Measurements from ENCODE around the gene ACP3.
"Not testable (repeated sequence)": the region's sequence is repeated elsewhere in the genome, so short reads cannot be mapped to it uniquely, and the experiment has no call there.

ACP3 gene

DNA sequence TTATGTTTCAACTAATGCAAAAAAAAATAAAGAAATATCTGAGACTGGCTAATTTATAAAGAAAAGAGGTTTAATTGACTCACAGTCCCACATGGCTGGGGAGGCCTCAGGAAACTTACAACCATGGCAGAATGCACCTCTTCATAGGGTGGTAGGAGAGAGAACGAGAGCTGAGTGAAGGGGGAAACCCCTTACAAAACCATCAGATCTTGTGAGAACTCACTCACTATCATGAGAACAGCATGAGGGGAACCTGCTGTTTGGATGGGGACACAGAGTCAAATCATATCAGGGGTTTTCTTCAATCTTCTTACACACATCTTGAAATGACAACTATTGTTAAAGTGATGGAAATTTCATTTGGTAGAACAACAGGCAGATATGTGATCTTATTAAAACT is 75.5 kb downstream of the ACP3 start:
- not testable (repeated sequence) for H3K4me1 ChIP-seq (ENCODE audit: insufficient read depth, low read length); H3K27me3 ChIP-seq (ENCODE audit: insufficient read depth, low read length); H3K4me3 ChIP-seq (ENCODE audit: low read length); H3K9ac ChIP-seq (ENCODE audit: low read depth, low read length); H3K27ac ChIP-seq (ENCODE audit: low read depth, low read length); H3K36me3 ChIP-seq (ENCODE audit: insufficient read depth, low read length); H3K9me3 ChIP-seq (ENCODE audit: insufficient read depth, low read depth, low read length)
- no CpG with 5 or more reads among the region's 1 CpG for WGBS

DNA sequence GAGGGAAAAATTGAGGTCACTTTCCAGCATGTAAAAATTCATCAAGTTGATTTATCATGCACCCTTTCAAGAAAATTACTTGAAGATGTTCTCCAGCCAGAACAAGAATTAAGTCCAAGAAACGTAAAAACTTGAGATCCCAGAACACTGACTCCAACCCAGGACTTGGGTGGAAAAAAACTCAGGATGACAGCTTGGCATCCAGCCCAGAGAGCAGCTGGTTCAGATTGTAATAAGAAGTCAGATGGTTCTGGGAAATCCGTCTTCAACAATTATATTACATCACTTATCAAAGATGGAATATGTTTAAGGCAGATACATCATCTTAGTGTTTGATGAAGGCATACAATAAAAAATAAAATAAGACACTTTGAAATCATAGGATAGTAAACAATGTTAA is 77.1 kb downstream of the ACP3 start:
- Histone ChIP-seq H3K36me3 (ENCODE audit: insufficient read depth, low read length) (no peaks in the 10 kb centered on the region), H3K27ac (ENCODE audit: low read depth, low read length) (no peak overlapping the region), H3K27me3 (ENCODE audit: insufficient read depth, low read length) (no peaks in the 10 kb centered on the region), H3K4me1 (ENCODE audit: insufficient read depth, low read length) (peaks cover 8% of the 10 kb centered on the region), H3K9me3 (ENCODE audit: insufficient read depth, low read depth, low read length) (no peaks in the 10 kb centered on the region), H3K4me3 (ENCODE audit: low read length) (no peak overlapping the region), H3K9ac (ENCODE audit: low read depth, low read length) (no peak overlapping the region)
- WGBS: 100% methylated on average over 1 of the region's 2 CpGs

DNA sequence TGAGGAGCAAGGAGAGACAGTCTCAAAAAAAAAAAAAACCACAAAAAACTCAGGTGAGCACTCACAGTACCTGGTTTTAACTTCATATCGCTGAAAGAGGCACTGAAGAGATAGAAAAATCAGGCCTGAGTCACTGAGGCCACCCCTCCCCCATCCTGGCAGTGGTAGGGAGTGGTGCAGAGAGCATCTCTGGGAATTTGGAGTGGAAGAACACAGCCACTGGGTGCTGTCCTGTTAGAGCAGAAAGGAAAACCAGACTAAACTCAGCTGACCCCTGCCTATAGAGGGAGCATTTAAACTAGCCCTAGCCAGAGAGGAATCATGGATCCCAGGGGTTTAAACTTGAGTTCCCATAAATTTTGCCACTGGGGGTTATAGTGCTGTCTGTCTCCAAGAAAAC is 77.9 kb downstream of the ACP3 start:
- Histone ChIP-seq H3K4me3 (ENCODE audit: low read length) (no peak overlapping the region), H3K9ac (ENCODE audit: low read depth, low read length) (no peak overlapping the region), H3K27ac (ENCODE audit: low read depth, low read length) (no peak overlapping the region), H3K27me3 (ENCODE audit: insufficient read depth, low read length) (no peaks in the 10 kb centered on the region), H3K9me3 (ENCODE audit: insufficient read depth, low read depth, low read length) (no peaks in the 10 kb centered on the region), H3K36me3 (ENCODE audit: insufficient read depth, low read length) (no peaks in the 10 kb centered on the region), H3K4me1 (ENCODE audit: insufficient read depth, low read length) (peaks cover 8% of the 10 kb centered on the region)
- WGBS: 86% methylated on average over 1 of the region's 1 CpG

DNA sequence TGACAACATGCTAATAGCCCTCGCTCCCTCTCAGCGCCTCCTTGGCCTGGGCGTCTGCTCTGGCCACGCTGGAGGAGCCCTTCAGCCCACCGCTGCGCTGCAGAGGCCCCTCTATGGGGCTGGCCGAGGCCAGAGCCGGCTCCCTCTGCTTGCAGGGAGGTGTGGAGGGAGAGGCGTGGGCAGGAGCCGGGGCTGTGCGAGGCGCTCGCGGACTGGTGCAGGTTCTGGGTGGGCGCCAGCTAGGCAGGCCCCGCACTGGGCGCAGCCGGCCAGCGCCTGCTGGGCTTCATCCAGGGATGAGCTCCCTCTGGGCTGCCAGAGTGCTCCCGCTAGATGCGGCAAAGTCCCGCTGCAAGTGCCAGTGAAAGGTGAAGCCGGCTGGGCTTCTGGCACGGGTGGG is 79.0 kb downstream of the ACP3 start:
- H3K9me3 ChIP-seq (ENCODE audit: insufficient read depth, low read depth, low read length): no peaks in the 10 kb centered on the region
- 95% methylated on average over 24 of the region's 24 CpGs for WGBS
- H3K4me1 ChIP-seq (ENCODE audit: insufficient read depth, low read length): peaks cover 8% of the 10 kb centered on the region
- H3K36me3 ChIP-seq (ENCODE audit: insufficient read depth, low read length): no peaks in the 10 kb centered on the region
- no peak overlapping the region for H3K27ac ChIP-seq (ENCODE audit: low read depth, low read length)
- no peaks in the 10 kb centered on the region for H3K27me3 ChIP-seq (ENCODE audit: insufficient read depth, low read length)
- H3K4me3 ChIP-seq (ENCODE audit: low read length): no peak overlapping the region
- H3K9ac ChIP-seq (ENCODE audit: low read depth, low read length): no peak overlapping the region

DNA sequence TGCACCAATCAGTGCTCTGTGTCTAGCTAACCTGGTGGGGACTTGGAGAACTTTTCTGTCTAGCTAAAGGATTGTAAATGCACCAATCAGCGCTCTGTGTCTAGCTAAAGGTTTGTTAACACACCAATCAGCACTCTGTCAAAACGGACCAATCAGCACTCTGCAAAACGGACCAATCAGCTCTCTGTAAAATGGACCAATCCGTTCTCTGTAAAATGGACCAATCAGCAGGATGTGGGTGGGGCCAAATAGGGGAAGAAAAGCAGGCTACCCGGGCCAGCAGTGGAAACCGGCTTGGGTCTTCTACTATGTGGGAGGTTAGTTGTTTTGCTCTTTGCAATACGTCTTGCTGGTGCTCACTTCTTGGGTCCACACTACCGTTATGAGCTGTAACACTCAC is 79.6 kb downstream of the ACP3 start:
- not testable (repeated sequence) for H3K27ac ChIP-seq (ENCODE audit: low read depth, low read length); H3K27me3 ChIP-seq (ENCODE audit: insufficient read depth, low read length); H3K9me3 ChIP-seq (ENCODE audit: insufficient read depth, low read depth, low read length); H3K9ac ChIP-seq (ENCODE audit: low read depth, low read length); H3K4me1 ChIP-seq (ENCODE audit: insufficient read depth, low read length); H3K4me3 ChIP-seq (ENCODE audit: low read length); H3K36me3 ChIP-seq (ENCODE audit: insufficient read depth, low read length)
- WGBS: 94% methylated on average over 8 of the region's 8 CpGs

DNA sequence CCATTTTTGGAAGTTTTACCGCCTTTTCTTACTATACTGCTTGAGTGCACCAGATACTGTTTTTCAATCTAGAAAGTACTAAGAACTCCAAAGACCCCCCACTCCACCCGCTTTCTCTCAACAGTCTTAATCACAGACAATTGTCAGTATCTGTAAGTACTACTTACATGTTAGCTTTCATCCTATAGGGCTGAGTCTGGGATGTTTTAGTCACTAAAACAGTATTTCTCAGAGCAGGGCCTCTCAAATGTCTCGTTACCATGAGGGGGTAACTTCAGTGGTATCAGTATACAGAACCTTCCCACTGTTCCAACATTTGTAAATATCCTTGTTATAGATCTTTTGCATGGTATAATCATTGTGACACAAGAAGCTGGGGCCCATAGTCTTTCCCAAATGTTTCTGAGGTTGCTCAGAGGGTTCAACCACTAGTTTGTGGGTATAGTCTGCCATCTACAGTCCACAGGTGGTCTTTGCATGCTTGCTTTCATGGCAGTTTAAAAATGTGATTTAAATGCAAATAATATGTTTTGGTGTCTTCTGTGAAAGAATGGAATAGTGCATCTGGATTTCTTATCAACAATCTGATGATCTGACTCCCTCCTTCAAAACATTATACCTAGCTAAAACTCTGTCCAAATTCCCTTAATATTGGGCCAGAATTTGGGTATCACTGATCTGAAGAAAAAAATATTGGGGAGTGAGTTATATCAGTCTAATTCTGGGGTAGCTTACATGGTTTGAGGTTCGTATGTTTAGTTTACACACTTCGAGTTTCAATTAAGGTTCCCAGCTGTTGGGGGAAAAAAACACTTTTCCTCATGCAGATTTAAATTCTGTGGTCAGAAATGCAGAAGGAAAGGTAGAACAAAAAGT is 82.1 kb downstream of the ACP3 start:
- H3K9ac ChIP-seq (ENCODE audit: low read depth, low read length): no peak overlapping the region

DNA sequence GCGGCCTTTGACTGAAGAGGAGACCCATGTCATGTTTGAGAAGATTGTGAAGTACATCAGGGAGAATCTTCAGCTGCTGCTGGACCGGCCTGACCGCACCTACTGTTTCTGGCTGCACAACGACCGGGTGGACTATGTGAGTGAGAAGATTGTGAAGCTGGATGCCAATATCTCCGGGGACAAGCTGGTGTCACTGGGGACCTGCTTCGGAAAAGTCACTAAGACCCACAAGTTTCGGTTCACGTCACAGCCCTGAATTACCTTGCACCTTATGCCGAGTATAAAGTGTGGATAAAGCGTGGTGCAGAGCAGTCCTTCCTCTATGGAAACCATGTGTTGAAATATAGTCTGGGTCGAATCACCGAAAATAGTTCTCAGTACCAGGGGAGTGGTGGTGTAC is 84.0 kb downstream of the ACP3 start:
- Histone ChIP-seq H3K9me3 (ENCODE audit: insufficient read depth, low read depth, low read length) (no peaks in the 10 kb centered on the region), H3K9ac (ENCODE audit: low read depth, low read length) (no peak overlapping the region)

More for the DNA sequence above, 82.1 kb downstream of the ACP3 start:
- 49% methylated on average over 5 of the region's 5 CpGs for WGBS
- Histone ChIP-seq H3K36me3 (ENCODE audit: insufficient read depth, low read length) (no peaks in the 10 kb centered on the region), H3K9me3 (ENCODE audit: insufficient read depth, low read depth, low read length) (no peaks in the 10 kb centered on the region), H3K27ac (ENCODE audit: low read depth, low read length) (no peak overlapping the region), H3K4me1 (ENCODE audit: insufficient read depth, low read length) (peaks cover 8% of the 10 kb centered on the region), H3K27me3 (ENCODE audit: insufficient read depth, low read length) (no peaks in the 10 kb centered on the region), H3K4me3 (ENCODE audit: low read length) (no peak overlapping the region)

DNA sequence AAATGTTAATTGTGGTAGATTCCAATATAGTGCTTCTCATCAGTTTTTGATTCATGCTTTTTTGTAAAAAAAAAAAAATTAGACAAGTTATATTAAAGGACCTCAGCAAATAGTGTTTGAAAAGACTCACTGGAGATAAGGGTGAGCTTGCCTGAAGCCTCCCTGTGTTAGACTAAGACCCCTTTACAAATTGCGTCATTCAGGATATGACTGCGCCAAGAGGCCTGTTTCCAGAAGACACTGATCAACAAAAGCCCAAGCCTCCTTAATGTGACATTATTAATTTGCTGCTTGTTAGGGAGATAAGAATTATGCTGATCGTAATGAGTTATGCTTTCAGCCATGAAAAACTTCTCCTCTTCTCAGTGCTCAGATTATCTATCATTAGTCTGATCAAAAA is 87.1 kb downstream of the ACP3 start:
- 100% methylated on average over 3 of the region's 3 CpGs for WGBS
- Histone ChIP-seq H3K9ac (ENCODE audit: low read depth, low read length) (no peak overlapping the region), H3K4me3 (ENCODE audit: low read length) (no peak overlapping the region), H3K4me1 (ENCODE audit: insufficient read depth, low read length) (no peaks in the 10 kb centered on the region), H3K27me3 (ENCODE audit: insufficient read depth, low read length) (no peaks in the 10 kb centered on the region), H3K27ac (ENCODE audit: low read depth, low read length) (no peak overlapping the region), H3K36me3 (ENCODE audit: insufficient read depth, low read length) (no peaks in the 10 kb centered on the region), H3K9me3 (ENCODE audit: insufficient read depth, low read depth, low read length) (no peaks in the 10 kb centered on the region)

More for the DNA sequence above, 84.0 kb downstream of the ACP3 start:
- no peaks in the 10 kb centered on the region for H3K36me3 ChIP-seq (ENCODE audit: insufficient read depth, low read length)
- no peak overlapping the region for H3K27ac ChIP-seq (ENCODE audit: low read depth, low read length)
- whole genome bisulfite sequencing: 93% methylated on average over 13 of the region's 13 CpGs
- no peaks in the 10 kb centered on the region for H3K27me3 ChIP-seq (ENCODE audit: insufficient read depth, low read length)
- no peaks in the 10 kb centered on the region for H3K4me1 ChIP-seq (ENCODE audit: insufficient read depth, low read length)
- H3K4me3 ChIP-seq (ENCODE audit: low read length): no peak overlapping the region

DNA sequence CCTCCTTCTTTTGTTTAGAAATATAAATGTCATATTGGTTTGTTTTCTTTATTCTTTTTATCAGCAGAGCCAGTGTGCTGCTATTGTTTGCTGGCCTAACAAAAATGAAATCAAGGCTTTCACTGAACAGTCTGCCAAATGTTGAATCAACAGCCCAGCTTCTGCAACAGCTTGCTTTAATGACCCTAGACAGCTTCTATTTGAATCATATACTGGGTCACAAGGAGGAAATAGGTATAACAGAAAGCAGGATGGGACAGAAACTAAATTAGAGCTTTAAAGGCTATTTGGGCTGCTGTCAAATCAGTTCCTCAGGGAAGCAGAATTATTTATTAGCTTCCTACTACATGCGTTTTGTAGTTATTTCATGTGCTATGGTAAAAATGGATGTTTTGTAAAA is 88.0 kb downstream of the ACP3 start:
- Histone ChIP-seq H3K27me3 (ENCODE audit: insufficient read depth, low read length) (no peaks in the 10 kb centered on the region), H3K9ac (ENCODE audit: low read depth, low read length) (no peak overlapping the region), H3K36me3 (ENCODE audit: insufficient read depth, low read length) (no peaks in the 10 kb centered on the region), H3K4me1 (ENCODE audit: insufficient read depth, low read length) (no peaks in the 10 kb centered on the region), H3K27ac (ENCODE audit: low read depth, low read length) (no peak overlapping the region), H3K4me3 (ENCODE audit: low read length) (no peak overlapping the region), H3K9me3 (ENCODE audit: insufficient read depth, low read depth, low read length) (no peaks in the 10 kb centered on the region)
- no CpG with 5 or more reads among the region's 1 CpG for whole genome bisulfite sequencing

DNA sequence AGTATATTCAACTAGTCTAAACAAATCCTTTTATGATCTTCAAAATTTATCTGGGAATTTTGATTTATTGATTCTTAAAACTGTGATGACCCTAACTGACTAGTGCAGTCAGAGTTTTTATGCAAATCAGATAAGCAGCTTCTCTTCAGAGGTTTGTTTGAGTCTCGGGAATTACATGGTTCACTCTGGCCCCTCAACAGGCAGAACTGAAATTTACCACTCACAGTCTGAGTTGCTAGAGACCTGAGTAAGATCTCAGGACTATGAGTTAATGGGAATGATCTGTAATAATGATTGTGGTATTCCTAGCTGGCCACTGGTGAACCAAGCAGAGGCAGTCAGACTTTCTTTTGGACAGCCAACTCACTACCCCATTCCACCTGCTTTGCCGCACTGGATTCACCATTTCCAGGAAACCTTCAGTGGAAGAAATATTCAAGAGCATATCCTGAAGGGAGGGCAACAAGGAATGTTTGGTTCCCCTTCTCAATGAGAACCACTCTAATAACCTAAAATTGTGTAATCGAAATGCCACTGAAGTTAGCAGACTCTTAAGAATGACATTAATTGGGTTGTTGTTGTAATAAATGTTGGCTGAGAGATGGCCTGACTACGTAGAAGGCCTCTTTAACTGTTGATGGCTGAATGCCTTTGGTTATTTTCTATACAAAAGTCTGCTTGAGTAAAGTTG is 88.5 kb downstream of the ACP3 start:
- WGBS: 92% methylated on average over 4 of the region's 4 CpGs
- Histone ChIP-seq H3K36me3 (ENCODE audit: insufficient read depth, low read length) (no peaks in the 10 kb centered on the region), H3K9me3 (ENCODE audit: insufficient read depth, low read depth, low read length) (no peaks in the 10 kb centered on the region), H3K27me3 (ENCODE audit: insufficient read depth, low read length) (no peaks in the 10 kb centered on the region), H3K4me3 (ENCODE audit: low read length) (no peak overlapping the region), H3K4me1 (ENCODE audit: insufficient read depth, low read length) (no peaks in the 10 kb centered on the region), H3K9ac (ENCODE audit: low read depth, low read length) (no peak overlapping the region), H3K27ac (ENCODE audit: low read depth, low read length) (no peak overlapping the region)

DNA sequence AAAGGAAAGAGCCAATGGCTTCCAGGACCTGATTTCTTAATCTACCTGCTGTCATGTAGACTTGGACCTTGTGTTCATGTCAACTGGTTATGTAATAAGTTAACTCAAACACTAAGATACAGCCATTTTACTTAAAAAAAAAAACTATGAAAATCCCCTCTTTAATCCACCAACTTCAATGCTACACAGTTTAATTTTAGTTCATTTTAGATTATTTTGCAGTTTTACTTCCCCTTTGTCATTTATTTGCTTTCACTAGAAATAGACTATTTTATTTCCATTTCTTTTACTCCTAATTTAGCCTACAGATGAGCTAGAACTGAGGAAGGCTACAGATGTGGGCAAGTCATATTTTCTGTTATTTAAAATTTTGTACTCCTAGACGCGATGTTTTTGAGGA is 89.4 kb downstream of the ACP3 start:
- Histone ChIP-seq H3K9ac (ENCODE audit: low read depth, low read length) (no peak overlapping the region), H3K27me3 (ENCODE audit: insufficient read depth, low read length) (no peaks in the 10 kb centered on the region), H3K9me3 (ENCODE audit: insufficient read depth, low read depth, low read length) (no peaks in the 10 kb centered on the region), H3K4me3 (ENCODE audit: low read length) (no peak overlapping the region), H3K36me3 (ENCODE audit: insufficient read depth, low read length) (no peaks in the 10 kb centered on the region), H3K27ac (ENCODE audit: low read depth, low read length) (no peak overlapping the region), H3K4me1 (ENCODE audit: insufficient read depth, low read length) (no peaks in the 10 kb centered on the region)
- WGBS: no CpG with 5 or more reads among the region's 2 CpGs
